8988T (cell line): ENCODE results near the gene SVIL.
"Not testable (repeated sequence)": the region's sequence is repeated elsewhere in the genome, so short reads cannot be mapped to it uniquely, and the experiment has no call there.

Source experiments
- DNase-seq: peaks from one replicate; pipeline ENCODE4 v3.0.0; 2011

Gene SVIL

GRCh38 chr10:29600067-29600466 is 34.7 kb downstream of the SVIL start:
- DNase-seq: no peak

- DNase-seq: no peak
These were observed 35.9 kb downstream of the SVIL start for GRCh38 chr10:29598851-29599311.

GRCh38 chr10:29596826-29597225 is 37.9 kb downstream of the SVIL start:
- no peak for DNase-seq

GRCh38 chr10:29596356-29596755 is 38.4 kb downstream of the SVIL start:
- DNase-seq: no peak

GRCh38 chr10:29595636-29596225 is 39.0 kb downstream of the SVIL start:
- DNase-seq: no peak

GRCh38 chr10:29595146-29595545 is 39.6 kb downstream of the SVIL start:
- no peak for DNase-seq

GRCh38 chr10:29591651-29591968 is 43.2 kb downstream of the SVIL start:
- DNase-seq: no peak

- DNase-seq: no peak
These were observed 43.7 kb downstream of the SVIL start for GRCh38 chr10:29590915-29591650.

GRCh38 chr10:29588629-29589421 is 45.9 kb downstream of the SVIL start:
- no peak for DNase-seq

- DNase-seq: not testable (repeated sequence)
These were observed 46.8 kb downstream of the SVIL start for GRCh38 chr10:29587750-29588628.

GRCh38 chr10:29587102-29587749 is 47.5 kb downstream of the SVIL start:
- DNase-seq: not testable (repeated sequence)

GRCh38 chr10:29586509-29586908 is 48.3 kb downstream of the SVIL start:
- DNase-seq: no peak

- no peak for DNase-seq
These were observed 49.2 kb downstream of the SVIL start for GRCh38 chr10:29585488-29585976.

GRCh38 chr10:29584436-29584835 is 50.3 kb downstream of the SVIL start:
- no peak for DNase-seq

- DNase-seq: no peak
These were observed 51.1 kb downstream of the SVIL start for GRCh38 chr10:29583674-29584073.

- not testable (repeated sequence) for DNase-seq
These were observed 52.0 kb downstream of the SVIL start for GRCh38 chr10:29582769-29583168.

- DNase-seq: no peak
These were observed 55.3 kb downstream of the SVIL start for GRCh38 chr10:29579455-29579970.

GRCh38 chr10:29578457-29578856 is 56.3 kb downstream of the SVIL start:
- DNase-seq: no peak

- no peak for DNase-seq
These were observed 58.1 kb downstream of the SVIL start for GRCh38 chr10:29576681-29577080.

GRCh38 chr10:29575098-29575455 is 59.7 kb downstream of the SVIL start:
- no peak for DNase-seq

GRCh38 chr10:29574212-29575097 is 60.3 kb downstream of the SVIL start:
- not testable (repeated sequence) for DNase-seq
